Cardiac muscle cell (in vitro differentiated cells and primary cell): Measurements from ENCODE around the gene YY2. TPM values are rescaled to one million over a fixed set of nuclear protein-coding genes. Genes with fewer than 3 reads are reported as not detected.

Experiments used
- DNase-seq, 2 donors: peaks; one replicate each; pipeline versions ENCODE4 v3.0.0 to v3.0.0-alpha.2; 2010 to 2017; ENCODE audit warnings: low read depth in 1 of 2, low spot score in 1 of 2
- H3K27ac ChIP-seq: fragments of 200-600 bp; sonication (generic); 2 replicates; pipeline ENCODE4 v1.5.1; 2016
- H3K27me3 ChIP-seq: fragments of 200-600 bp; sonication (generic); 2 replicates; pipeline ENCODE4 v1.6.0; 2016; ENCODE audit warnings: control low read depth
- H3K36me3 ChIP-seq: fragments of 200-600 bp; sonication (generic); 2 replicates; pipeline ENCODE4 v1.5.1; 2016; ENCODE audit warnings: control low read depth
- H3K4me1 ChIP-seq: fragments of 200-600 bp; sonication (generic); 2 replicates; pipeline ENCODE4 v1.8.1; 2017; ENCODE audit warnings: low read depth, mild to moderate bottlenecking, mixed run types
- H3K4me3 ChIP-seq: fragments of 200-600 bp; sonication (generic); 2 replicates; pipeline ENCODE4 v1.5.1; 2016; ENCODE audit warnings: mild to moderate bottlenecking
- H3K9me3 ChIP-seq: fragments of 200-600 bp; sonication (generic); 2 replicates; pipeline ENCODE4 v1.5.1; 2017; ENCODE audit warnings: low read depth, mild to moderate bottlenecking, control low read depth
- polyA plus RNA-seq: library from polyadenylated mRNA; unstranded; fragments of >200 nt; fragmentation: Nextera tagmentation; extraction: Ambion mirVana; gene quantifications from 2 replicates; pipeline ENCODE4 v1.2.1, GENCODE V29; 2016
- total RNA-seq: library from RNA; depleted of rRNA; stranded (reverse); fragments of >200 nt; gene quantifications from 2 replicates; pipeline ENCODE4 v1.2.3, GENCODE V29; 2016
- TF ChIP-seq, protein P1 (sequence below): IDR thresholded peaks from 2 replicates; pipeline ENCODE4 v1.5.1; 2012; ENCODE audit warnings: low read depth, mild to moderate bottlenecking, low read length

Gene YY2
- total and polyA plus RNA-seq, 2 experiments from 2014 or later, result 1.1 to 1.5 TPM

DNA sequence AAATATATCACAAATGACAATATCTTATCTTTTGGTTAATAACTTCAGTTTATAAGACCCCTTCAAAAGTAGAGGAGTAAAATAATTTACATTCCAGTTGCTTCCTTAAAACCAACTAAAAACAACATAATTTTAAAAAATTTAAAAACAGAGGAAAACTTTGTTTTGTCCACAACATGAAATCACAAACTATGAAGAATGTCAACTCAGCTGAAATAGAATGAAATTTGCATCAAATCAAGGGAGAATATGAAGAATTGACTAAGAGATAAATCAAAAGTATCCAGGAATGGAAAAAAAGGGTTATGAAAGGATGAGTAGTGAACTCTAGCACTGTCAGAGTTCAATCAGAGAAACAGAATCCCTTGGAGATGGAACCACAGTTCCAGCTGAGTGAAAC, 2.2 kb upstream of the YY2 start:
- Histone ChIP-seq H3K36me3 (peaks cover 3% of the 10 kb centered on the region), H3K4me1 (no peaks in the 10 kb centered on the region), H3K4me3 (no peak overlapping the region), H3K9me3 (no peaks in the 10 kb centered on the region), H3K27ac (no peak overlapping the region), H3K27me3 (no peaks in the 10 kb centered on the region)
- TF ChIP-seq, protein P1, sequence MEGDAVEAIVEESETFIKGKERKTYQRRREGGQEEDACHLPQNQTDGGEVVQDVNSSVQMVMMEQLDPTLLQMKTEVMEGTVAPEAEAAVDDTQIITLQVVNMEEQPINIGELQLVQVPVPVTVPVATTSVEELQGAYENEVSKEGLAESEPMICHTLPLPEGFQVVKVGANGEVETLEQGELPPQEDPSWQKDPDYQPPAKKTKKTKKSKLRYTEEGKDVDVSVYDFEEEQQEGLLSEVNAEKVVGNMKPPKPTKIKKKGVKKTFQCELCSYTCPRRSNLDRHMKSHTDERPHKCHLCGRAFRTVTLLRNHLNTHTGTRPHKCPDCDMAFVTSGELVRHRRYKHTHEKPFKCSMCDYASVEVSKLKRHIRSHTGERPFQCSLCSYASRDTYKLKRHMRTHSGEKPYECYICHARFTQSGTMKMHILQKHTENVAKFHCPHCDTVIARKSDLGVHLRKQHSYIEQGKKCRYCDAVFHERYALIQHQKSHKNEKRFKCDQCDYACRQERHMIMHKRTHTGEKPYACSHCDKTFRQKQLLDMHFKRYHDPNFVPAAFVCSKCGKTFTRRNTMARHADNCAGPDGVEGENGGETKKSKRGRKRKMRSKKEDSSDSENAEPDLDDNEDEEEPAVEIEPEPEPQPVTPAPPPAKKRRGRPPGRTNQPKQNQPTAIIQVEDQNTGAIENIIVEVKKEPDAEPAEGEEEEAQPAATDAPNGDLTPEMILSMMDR, result no peak
- no peak for DNase-seq

DNA sequence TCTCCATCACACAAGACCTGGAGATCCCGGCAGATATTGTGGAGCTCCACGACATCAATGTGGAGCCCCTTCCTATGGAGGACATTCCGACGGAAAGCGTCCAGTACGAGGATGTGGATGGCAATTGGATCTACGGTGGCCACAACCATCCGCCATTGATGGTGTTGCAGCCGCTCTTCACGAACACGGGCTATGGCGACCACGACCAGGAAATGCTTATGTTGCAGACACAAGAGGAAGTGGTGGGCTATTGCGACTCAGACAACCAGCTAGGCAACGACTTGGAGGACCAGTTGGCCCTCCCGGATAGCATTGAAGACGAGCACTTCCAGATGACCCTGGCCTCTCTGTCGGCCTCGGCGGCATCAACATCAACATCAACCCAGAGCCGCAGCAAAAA, 717 bp downstream of the YY2 start:
- Histone ChIP-seq H3K27me3 (no peaks in the 10 kb centered on the region), H3K4me1 (peaks cover 8% of the 10 kb centered on the region), H3K27ac (no peak overlapping the region), H3K9me3 (no peaks in the 10 kb centered on the region), H3K4me3 (no peak overlapping the region), H3K36me3 (no peaks in the 10 kb centered on the region)
- TF ChIP-seq, protein P1, result no peak
- no peak for DNase-seq

GRCh38 chrX:21863241-21863640, 7.5 kb downstream of the YY2 start:
- Histone ChIP-seq H3K27ac (no peak overlapping the region), H3K4me3 (no peak overlapping the region), H3K36me3 (no peaks in the 10 kb centered on the region), H3K4me1 (peaks cover 8% of the 10 kb centered on the region), H3K9me3 (no peaks in the 10 kb centered on the region), H3K27me3 (no peaks in the 10 kb centered on the region)
- TF ChIP-seq, protein P1, result no peak
- DNase-seq, result peak in 1 of 2 donors; percentile 22

- no peak for DNase-seq
- Histone ChIP-seq H3K4me1 (peaks cover 4% of the 10 kb centered on the region), H3K9me3 (no peaks in the 10 kb centered on the region), H3K27ac (no peak overlapping the region), H3K36me3 (no peaks in the 10 kb centered on the region), H3K27me3 (no peaks in the 10 kb centered on the region), H3K4me3 (no peak overlapping the region)
- TF ChIP-seq, protein P1, result no peak
These were observed 9.6 kb downstream of the YY2 start for GRCh38 chrX:21865436-21865835.

DNA sequence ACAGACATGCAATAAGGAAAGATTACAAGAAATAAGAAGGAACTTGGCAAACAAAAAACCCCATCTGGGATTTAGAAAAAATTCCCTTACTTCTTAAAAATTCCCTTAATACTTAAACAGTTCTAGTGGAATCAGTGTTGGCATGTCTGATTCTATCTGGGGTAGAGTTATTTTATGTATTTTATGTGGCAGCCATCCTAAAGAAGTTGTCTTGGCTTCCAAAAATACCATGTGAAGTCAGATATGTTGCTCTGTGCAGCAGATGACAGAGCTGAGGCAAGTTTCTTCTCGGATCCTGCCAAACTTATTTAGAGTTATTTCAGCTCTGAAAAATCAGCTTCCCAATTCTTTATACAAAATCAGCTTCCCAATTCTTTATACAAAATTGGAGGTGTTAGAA, 14.7 kb downstream of the YY2 start:
- Histone ChIP-seq H3K27ac (no peak overlapping the region), H3K4me1 (peaks cover 7% of the 10 kb centered on the region), H3K9me3 (no peaks in the 10 kb centered on the region), H3K4me3 (no peak overlapping the region), H3K27me3 (no peaks in the 10 kb centered on the region), H3K36me3 (no peaks in the 10 kb centered on the region)
- TF ChIP-seq, protein P1, result no peak
- peak in 1 of 2 donors; percentile 1 for DNase-seq
